HepG2 (cell line): ENCODE measurements around the gene SLC13A3. TPM values are rescaled to one million over a fixed set of nuclear protein-coding genes. Genes with fewer than 3 reads are reported as not detected.

ENCODE experiments used
- ARNT ChIP-seq: fragments of 450-650 bp; IDR thresholded peaks from 2 replicates; pipeline ENCODE4 v1.6.1; 2017
- BRF2 ChIP-seq: sonication (generic); formaldehyde crosslinking; IDR thresholded peaks from 2 replicates; pipeline ENCODE4 v1.8.1; 2022; ENCODE audit warnings: mild to moderate bottlenecking, missing genetic modification reagents
- CCDC6 ChIP-seq: sonication (generic); formaldehyde crosslinking; IDR thresholded peaks from 2 replicates; pipeline ENCODE4 v1.8.1; 2022; ENCODE audit warnings: mild to moderate bottlenecking, missing genetic modification reagents, moderate library complexity
- GABPB1 ChIP-seq: IDR thresholded peaks from 2 replicates; pipeline ENCODE4 v1.6.1; 2016; ENCODE audit warnings: mild to moderate bottlenecking, missing genetic modification reagents, moderate library complexity, missing compliant biosample characterization
- ISX ChIP-seq: sonication (generic); formaldehyde crosslinking; conservative IDR thresholded peaks from 2 replicates; pipeline ENCODE4 v1.5.0; 2020; ENCODE audit warnings: missing genetic modification reagents
- JDP2 ChIP-seq: sonication (generic); formaldehyde crosslinking; IDR thresholded peaks from 2 replicates; pipeline ENCODE4 v1.8.1; 2022; ENCODE audit warnings: missing genetic modification reagents, borderline replicate concordance
- KLF13 ChIP-seq: sonication (generic); formaldehyde crosslinking; IDR thresholded peaks from 2 replicates; pipeline ENCODE4 v1.4.0; 2020; ENCODE audit warnings: mild to moderate bottlenecking, missing genetic modification reagents
- KLF15 ChIP-seq: sonication (generic); formaldehyde crosslinking; IDR thresholded peaks from 2 replicates; pipeline ENCODE4 v1.8.1; 2023; ENCODE audit warnings: borderline replicate concordance, mild to moderate bottlenecking, inconsistent platforms, missing genetic modification reagents, mixed read lengths
- MIER2 ChIP-seq: IDR thresholded peaks from 2 replicates; pipeline ENCODE4 v1.6.1; 2016; ENCODE audit warnings: missing biosample characterization, missing genetic modification reagents
- MIER3 ChIP-seq: IDR thresholded peaks from 2 replicates; pipeline ENCODE4 v1.6.1; 2016; ENCODE audit warnings: missing compliant biosample characterization, borderline replicate concordance
- MZF1 ChIP-seq: sonication (generic); formaldehyde crosslinking; IDR thresholded peaks from 2 replicates; pipeline ENCODE4 v1.8.1; 2023; ENCODE audit warnings: mild to moderate bottlenecking, missing genetic modification reagents, borderline replicate concordance
- NFE2L2 ChIP-seq: fragments of 150-350 bp; IDR thresholded peaks from 2 replicates; pipeline ENCODE4 v1.6.1; 2014; ENCODE audit warnings: low read length
- PBX2 ChIP-seq: IDR thresholded peaks from 2 replicates; pipeline ENCODE4 v1.6.1; 2016; ENCODE audit warnings: control low read depth
- WIZ ChIP-seq: sonication (generic); formaldehyde crosslinking; IDR thresholded peaks from 2 replicates; pipeline ENCODE4 v1.5.1; 2020; ENCODE audit warnings: mild to moderate bottlenecking, missing genetic modification reagents
- ZBTB8A ChIP-seq: sonication (generic); formaldehyde crosslinking; IDR thresholded peaks from 2 replicates; pipeline ENCODE4 v1.4.0; 2020; ENCODE audit warnings: mild to moderate bottlenecking, low read depth, missing genetic modification reagents, borderline replicate concordance
- ZHX2 ChIP-seq, 2 experiments: sonication (generic) in 1 of 2; formaldehyde crosslinking in 1 of 2; IDR thresholded peaks; 2 replicates each; pipeline versions ENCODE4 v1.6.1 to v1.9.0; 2014 to 2022; ENCODE audit warnings: antibody characterized with exemption in 1 of 2, borderline replicate concordance in 1 of 2, inconsistent platforms in 1 of 2, low read depth in 1 of 2, missing genetic modification reagents in 1 of 2
- ZNF12 ChIP-seq: sonication (generic); formaldehyde crosslinking; IDR thresholded peaks from 2 replicates; pipeline ENCODE4 v1.5.0; 2020; ENCODE audit warnings: missing genetic modification reagents
- ZNF282 ChIP-seq: fragments of 450-650 bp; IDR thresholded peaks from 2 replicates; pipeline ENCODE4 v1.6.1; 2018; ENCODE audit not compliant: partially characterized antibody
- ZNF292 ChIP-seq: sonication (generic); formaldehyde crosslinking; IDR thresholded peaks from 2 replicates; pipeline ENCODE4 v1.8.1; 2022; ENCODE audit warnings: mild to moderate bottlenecking, low read depth, missing genetic modification reagents, borderline replicate concordance
- ZNF530 ChIP-seq: sonication (generic); formaldehyde crosslinking; IDR thresholded peaks from 2 replicates; pipeline ENCODE4 v1.5.0; 2020; ENCODE audit warnings: low read depth, mild to moderate bottlenecking, missing genetic modification reagents
- ZNF614 ChIP-seq: IDR thresholded peaks from 2 replicates; pipeline ENCODE4 v1.6.1; 2018; ENCODE audit warnings: missing biosample characterization, missing genetic modification reagents, inconsistent platforms, borderline replicate concordance
- ZNF670 ChIP-seq: sonication (generic); formaldehyde crosslinking; IDR thresholded peaks from 2 replicates; pipeline ENCODE4 v1.8.0; 2022; ENCODE audit warnings: mild to moderate bottlenecking, missing genetic modification reagents, borderline replicate concordance
- ZNF781 ChIP-seq: sonication (generic); formaldehyde crosslinking; IDR thresholded peaks from 2 replicates; pipeline ENCODE4 v1.5.1; 2020; ENCODE audit warnings: borderline replicate concordance, mild to moderate bottlenecking, missing genetic modification reagents; ENCODE audit errors: not compliant biosample characterization
- polyA plus RNA-seq, 8 experiments: library from polyadenylated mRNA; depleted of rRNA in 3 of 8; stranded (reverse) in 7 of 8; unstranded in 1 of 8; fragments of >200 nt; fragmentation: Illumina TruSeq in 4 of 8; extraction: Trizol in 4 of 8; gene quantifications; 2 replicates each; pipeline versions ENCODE4 v1.2.1 to v1.2.3, GENCODE V29; 2011 to 2016; ENCODE audit warnings: low read depth in 4 of 8, missing spikeins in 1 of 8, mixed read lengths in 1 of 8; ENCODE audit not compliant: insufficient read depth in 1 of 8
- total RNA-seq, 5 experiments: library from RNA; depleted of rRNA; stranded (reverse); fragments of >200 nt; fragmentation: Illumina TruSeq; extraction: Trizol; gene quantifications; 2 replicates each; pipeline ENCODE4 v1.2.3, GENCODE V29; 2016; ENCODE audit warnings: low read depth in 1 of 5

Gene SLC13A3
- total and polyA plus RNA-seq, 2 of the 13 experiments (the other 11 are each of a cell fraction or from before 2014, with no cell fraction given): 66.5 to 76.0 TPM

GRCh38 chr20:46699651-46700359 lies 48.5 kb upstream of the SLC13A3 start (continued):
- TF ChIP-seq MIER3 (CRISPR knock-in tag) (peak; percentile 68; the same call in 1 of the 2 replicates), KLF13 (CRISPR knock-in tag) (no peak), PBX2 (CRISPR knock-in tag) (peak; percentile 34; the same call in 1 of the 2 replicates), MZF1 (no peak), NFE2L2 (no peak), ZHX2 (IDR thresholded peaks at IDR 0.05; ENCODE audit: low read depth) (0 out of 2 replicates have a peak, but pooled peaks have one; percentile 35), ZHX2 (CRISPR knock-in tag; IDR thresholded peaks at IDR 0.05; ENCODE audit: borderline replicate concordance) (no peak), ZNF12 (CRISPR knock-in tag) (no peak), ZNF282 (no peak), JDP2 (CRISPR knock-in tag) (no peak), WIZ (CRISPR knock-in tag) (no peak), GABPB1 (CRISPR knock-in tag) (no peak; the same call in 1 of the 2 replicates), KLF15 (CRISPR knock-in tag) (no peak), BRF2 (CRISPR knock-in tag) (no peak), ZNF781 (no peak), MIER2 (peak; percentile 73; the same call in 1 of the 2 replicates), ARNT (no peak), ZNF530 (CRISPR knock-in tag) (no peak), ZNF614 (CRISPR knock-in tag) (peak; percentile 75), ZNF670 (CRISPR knock-in tag) (no peak), ISX (no peak), CCDC6 (CRISPR knock-in tag) (peak; percentile 36; the same call in 1 of the 2 replicates), ZNF292 (CRISPR knock-in tag) (no peak), ZBTB8A (CRISPR knock-in tag) (no peak)
